HG02642 (cell line): ENCODE measurements around the gene EVL.
"Not testable (repeated sequence)": the region's sequence is repeated elsewhere in the genome, so short reads cannot be mapped to it uniquely, and the experiment has no call there.

Experiments used
- ATAC-seq: cut with Tn5 transposase; IDR thresholded peaks from one replicate; pipeline ENCODE4 v1.9.1; 2021; ENCODE audit warnings: mild to moderate bottlenecking; ENCODE audit not compliant: unreplicated experiment, poor library complexity

Gene EVL, protein sequence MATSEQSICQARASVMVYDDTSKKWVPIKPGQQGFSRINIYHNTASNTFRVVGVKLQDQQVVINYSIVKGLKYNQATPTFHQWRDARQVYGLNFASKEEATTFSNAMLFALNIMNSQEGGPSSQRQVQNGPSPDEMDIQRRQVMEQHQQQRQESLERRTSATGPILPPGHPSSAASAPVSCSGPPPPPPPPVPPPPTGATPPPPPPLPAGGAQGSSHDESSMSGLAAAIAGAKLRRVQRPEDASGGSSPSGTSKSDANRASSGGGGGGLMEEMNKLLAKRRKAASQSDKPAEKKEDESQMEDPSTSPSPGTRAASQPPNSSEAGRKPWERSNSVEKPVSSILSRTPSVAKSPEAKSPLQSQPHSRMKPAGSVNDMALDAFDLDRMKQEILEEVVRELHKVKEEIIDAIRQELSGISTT

DNA sequence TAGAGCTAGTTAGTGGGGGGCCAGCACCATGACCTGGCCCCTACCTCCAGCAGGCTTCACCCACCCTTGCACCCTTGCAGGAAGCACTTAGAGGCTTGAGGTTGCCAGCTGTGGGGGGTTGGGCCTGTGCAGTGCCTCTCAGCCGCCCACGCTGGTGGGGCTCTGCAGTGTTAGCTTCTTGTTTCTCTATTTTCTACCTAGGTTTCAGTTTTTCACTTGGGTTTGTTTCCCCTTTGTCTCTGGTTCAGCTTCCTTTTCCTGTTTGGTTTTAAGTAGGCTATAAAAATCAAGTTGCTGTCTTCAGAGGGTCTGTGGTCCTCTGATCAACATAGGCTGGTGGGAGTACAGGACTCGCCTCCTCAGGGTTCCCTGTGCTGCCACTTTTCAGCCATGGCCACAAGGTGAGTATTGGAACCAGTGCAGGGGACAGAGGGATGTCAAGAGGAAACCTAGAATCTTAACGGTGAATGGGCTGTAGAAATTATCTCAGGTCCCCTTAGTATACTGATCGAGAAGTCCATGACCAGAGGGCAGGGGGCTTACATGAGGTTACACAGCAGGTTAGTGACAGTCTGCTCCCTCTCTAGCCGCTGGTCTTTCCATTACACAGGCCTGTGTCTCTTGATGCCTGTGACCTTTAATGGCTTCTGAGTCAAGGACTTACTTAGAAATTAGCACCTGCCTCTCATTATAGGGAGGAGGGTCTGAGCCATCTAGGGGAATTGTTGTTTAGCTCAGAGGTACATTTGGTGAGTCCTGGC lies at the start of gene EVL:
Gene EVL, plus strand, starts transcription at position 312 of the 761 bp plus-strand sequence. Its CDS starts 79 bp downstream, at position 391.
- ATAC-seq = peak; percentile 52

DNA sequence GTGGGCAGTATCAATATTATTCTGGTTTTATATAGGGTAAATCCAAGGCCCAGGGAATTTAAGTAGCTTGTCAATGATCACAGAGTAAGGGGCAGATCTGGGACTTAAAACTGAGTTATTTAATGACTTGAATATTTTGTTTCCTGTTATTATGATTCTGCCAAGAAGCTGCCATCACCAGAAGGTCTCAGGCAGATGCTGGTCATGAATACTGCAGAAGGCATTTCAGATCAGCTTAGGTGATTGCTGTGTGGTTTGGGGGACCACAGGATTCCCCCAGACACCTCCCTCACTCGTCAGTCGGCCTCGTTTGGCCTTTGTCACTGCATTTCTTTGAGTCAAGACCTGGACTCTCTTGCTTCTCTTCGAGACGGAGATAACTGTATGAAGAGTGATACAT lies 47.7 kb upstream of the EVL start:
- no peak for ATAC-seq

DNA sequence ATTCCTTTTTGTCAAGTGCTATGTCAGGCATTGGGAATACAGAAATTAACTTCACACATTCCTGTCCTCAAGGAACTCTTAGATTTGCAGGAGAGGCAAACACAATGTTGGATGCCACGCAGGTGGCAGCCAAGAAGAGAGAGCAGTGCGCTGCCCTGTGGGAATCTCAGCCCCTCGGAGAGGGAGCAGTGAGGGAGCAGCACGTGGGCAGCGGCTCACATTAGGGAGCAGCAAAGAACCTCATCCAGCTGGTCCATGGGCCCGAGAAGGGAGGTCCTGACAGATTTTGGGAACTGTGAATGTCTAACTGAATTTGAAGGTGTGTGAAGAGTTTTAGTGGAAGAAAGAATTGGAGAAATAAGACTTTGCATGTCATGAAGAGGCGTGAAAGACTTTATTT lies 47.2 kb upstream of the EVL start:
- no peak for ATAC-seq

DNA sequence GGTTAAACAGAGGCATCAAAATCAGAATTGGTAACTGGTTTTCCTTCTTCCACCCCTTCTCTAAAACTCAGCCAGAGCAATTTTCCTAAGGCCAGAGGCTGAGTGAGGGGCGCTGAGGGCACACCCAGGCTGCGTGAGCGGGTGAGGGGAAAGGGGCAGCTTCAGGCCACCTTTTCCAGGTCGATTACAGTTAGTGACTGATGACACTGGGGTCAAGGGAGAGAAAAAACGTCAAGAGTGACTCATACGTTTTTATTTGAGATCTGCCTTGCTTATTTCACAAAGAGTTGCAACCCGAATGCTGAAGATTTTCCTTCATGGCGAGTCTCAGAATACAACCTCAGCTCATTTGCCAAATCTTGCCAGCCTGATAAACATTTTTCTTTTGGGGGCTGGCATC lies 46.7 kb upstream of the EVL start:
- ATAC-seq = no peak

DNA sequence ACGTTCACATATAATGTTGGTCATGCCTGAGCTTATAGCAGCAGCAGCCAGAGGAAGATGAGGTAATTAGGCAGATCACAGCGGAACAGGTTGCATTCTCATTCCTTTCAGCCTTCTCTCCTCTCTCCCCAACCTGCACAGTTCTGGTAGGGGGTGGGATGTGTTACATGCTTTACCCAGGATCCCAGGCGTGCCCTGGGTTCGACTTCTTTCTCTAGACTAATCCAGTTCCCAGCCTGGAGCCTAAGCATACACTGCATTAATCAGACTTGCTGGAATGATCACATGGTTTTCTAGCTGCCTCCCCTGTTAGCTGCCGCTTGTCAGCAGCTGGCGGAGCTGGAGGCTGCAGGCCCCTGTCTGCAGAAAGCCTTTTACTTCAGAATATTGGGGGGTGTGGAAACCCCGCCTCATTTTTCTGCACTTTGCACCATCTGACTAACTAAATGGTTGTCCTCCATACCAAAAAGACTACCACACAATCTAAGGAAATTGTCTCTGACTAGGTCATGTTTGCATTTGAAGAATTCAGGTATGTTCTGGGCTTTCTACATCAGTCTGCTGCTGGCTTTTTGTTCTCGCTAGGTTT lies 46.0 kb upstream of the EVL start:
- no peak for ATAC-seq

DNA sequence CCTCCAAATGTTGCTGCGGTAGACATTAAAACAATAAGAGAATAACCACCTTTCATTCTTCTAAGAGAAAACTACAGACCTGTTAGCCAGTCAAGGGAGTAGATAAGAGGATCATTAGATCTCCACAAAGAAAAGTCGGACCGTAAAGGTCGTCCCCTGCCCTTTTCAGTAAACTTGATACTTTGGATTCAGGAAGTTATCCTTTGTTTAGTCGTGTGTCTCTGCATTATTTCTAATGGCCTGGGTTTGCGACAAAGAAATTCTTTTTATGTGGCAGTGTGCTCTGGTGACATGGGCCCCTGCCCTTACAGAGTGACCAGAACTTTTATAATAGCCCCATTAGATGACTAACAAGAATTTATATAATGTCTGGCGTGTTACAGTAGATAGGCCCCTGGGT lies 44.6 kb upstream of the EVL start:
- ATAC-seq = no peak

DNA sequence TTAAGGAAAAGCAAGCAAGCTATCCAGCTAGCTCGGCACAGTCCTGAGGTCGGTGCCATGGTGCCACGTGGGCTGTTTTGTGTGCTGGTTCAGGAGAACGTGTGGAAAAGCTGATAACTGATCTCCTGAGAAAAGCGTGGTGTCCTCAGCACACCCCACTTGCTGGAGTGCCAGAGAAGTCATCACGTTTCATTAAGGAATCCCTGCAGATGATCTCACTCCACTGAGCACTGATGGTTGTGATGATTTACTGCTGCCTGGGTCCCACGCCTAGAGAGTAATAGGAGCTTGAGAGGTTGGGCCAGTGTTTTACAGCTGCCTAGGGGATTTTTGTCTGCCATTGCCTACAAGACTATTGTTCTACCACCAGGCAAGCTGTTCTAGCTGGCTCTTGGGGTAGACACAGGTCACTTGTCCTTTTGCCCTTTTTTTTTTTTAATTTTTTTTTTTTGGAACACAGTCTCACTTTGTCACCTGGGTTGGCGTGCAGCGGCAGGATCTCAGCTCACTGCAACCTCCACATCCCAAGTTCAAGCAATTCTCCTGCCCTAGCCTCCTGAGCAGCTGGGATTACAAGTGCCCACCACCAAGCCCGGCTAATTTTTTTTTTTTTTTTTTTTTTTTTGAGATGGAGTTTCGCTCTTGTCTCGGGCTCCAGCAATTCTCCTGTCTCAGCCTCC lies 42.3 kb upstream of the EVL start:
- ATAC-seq = no peak

DNA sequence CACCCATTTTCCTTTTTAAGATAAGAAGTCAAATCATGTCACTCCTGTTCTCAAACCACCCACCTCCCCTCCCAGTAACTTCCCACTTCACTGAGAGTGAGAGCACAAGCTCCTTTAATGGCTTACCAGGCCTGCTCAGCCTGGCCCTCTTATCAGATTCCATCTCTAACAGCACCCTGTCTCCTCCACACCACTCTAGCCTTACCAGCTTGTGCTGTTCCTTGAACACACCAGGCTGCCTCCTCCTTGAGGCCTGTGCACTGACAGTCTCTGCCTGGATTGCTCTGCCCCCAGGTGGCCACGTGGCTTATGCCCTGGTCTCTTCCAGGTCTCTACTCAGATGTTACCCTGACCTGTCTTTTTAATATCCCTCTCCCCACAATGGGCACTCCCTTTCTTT lies 40.1 kb upstream of the EVL start:
- peak; percentile 54 for ATAC-seq

DNA sequence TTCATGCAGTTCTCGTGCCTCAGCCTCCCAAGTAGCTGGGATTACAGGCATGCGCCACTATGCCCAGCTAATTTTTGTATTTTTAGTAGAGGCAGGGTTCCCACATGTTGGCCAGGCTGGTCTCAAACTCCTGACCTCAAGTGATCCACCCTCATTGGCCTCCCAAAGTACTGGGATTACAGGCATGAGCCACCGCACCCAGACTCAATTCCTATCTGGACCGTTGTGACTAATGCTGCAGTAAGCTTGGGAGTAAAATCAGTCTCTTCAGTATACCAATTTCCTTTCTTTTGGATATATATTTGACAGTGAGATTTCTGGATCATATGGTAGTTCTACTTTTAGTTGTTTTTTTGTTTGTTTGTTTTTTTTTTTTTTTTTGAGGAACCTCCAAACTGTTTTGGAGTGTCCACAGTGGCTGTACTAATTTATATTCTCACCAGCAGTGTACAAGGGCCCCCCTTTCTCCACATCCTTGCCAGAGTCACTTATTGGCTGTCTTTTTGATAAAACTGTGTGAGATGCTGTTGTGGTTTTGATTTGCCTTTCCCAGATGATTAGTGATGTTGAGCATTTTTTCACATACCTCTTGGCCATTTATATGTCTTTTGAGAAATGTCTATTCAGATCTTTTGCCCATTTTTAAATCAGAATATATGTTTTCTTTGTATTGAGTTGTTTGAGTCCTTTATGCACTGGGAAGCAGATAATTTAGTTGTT lies 37.3 kb upstream of the EVL start:
- ATAC-seq = no peak

DNA sequence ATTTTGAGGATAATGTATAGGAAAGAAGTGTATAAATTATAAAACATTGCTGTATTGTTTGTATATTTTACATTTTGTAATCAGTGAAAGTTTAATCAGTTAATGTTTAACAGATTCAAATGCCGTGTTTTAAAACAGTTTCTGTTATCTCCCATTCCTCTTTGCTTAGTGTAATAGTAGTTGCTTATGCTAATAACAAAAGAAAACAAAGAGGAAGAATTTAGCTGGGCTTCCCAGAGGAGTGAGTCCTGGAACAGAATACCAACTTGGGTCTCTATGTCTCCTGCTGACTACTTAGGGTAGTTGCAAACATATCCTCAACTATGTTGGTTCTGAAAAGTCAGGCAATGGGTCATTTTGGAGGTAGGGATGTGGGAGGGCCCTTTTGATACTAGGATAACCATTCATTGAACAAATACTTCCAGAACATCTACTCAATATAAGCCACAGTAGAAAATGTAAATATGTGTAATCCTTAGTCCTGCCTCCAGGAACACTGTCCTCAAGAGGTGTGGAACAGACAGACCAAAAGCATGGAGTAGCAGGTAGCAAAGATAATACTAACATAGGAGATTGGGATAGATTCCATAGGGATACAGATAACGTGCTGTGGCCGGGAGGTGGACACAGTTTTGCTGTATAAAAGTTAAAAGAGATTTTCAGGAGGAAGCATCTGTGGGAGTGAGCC lies 36.1 kb upstream of the EVL start:
- no peak for ATAC-seq

DNA sequence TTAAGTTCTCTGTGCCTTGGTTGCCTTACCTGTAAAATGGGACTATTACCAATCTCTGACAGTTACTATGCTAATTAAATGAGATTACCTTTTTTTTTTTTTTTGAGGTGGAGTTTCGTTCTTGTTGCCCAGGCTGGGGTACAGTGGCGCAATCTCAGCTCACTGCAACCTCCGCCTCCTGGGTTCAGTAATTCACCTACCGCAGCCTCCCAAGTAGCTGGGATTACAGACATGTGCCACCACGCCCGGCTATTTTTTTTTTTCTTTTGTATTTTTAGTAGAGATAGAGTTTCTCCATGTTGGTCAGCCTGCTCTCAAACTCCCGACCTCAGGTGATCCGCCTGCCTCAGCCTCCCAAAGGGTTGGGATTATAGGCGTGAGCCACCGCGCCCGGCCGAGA lies 35.2 kb upstream of the EVL start:
- ATAC-seq = not testable (repeated sequence)

DNA sequence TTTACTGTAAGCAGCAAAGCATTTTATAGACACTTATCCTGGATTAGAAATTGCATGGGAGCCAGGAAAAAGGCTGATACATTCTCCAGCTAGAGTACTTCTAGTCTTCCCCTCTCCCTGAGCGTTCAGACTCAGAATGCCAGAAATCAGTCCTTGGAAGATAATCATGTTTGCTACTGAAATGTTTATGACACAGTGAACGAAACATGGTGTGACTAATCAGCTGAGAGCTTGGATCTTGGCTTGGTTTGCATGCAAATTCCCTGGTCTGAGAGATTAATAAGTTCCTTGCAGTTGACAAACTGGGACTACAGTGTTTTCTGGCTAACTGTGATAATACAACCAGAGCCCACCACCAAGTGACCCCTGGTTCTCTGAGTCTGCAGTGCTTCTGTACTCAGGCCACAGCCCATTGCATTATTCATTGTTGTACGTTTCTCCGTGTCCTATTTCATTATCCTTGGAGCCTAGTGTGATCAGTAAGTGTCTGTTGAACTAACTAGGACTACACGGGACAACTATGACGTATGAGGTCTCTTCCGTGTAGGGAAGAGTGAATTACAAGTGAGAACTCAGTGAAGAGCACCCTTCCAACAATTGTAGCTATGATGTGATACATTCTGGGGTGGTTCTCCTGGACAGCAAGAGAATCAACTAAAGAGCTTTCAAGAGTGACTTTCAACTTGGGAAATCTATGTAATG lies 34.6 kb upstream of the EVL start:
- no peak for ATAC-seq

DNA sequence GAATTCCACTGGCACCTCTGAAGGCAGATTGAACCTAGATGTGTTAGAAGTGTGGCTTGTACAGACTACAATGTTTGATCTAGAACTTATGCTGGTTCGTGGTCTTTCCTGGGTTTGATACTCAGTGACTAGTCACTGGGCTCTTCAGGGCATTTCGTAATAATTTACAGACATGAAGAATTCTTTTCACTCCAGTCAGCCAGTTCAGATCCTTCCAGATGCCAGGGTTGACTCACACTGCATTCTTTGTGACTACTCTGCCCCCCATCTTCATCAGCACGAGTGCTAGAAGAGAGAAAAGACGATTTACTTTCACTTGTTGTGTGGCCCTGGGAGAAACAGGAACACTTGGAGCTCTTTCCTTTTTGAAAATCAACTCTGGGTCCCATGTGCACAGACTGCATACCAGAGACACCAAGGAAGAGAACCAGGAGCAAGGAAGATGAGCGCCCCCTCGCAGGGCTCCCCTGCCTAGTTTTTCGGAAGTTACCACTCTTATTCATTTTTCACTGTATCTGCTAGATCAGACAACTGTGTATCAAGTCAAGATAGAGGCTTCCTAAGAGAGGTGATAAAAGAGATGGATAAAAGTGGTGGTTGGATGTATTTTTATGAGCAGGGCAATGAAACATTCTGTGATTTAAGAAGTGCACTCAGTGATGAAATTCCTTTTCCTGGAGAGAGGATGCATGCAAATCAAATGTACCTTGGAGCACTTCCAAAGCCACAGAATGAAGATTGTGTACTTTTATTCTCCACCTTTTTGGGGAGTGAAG lies 33.5 kb upstream of the EVL start:
- ATAC-seq = no peak

DNA sequence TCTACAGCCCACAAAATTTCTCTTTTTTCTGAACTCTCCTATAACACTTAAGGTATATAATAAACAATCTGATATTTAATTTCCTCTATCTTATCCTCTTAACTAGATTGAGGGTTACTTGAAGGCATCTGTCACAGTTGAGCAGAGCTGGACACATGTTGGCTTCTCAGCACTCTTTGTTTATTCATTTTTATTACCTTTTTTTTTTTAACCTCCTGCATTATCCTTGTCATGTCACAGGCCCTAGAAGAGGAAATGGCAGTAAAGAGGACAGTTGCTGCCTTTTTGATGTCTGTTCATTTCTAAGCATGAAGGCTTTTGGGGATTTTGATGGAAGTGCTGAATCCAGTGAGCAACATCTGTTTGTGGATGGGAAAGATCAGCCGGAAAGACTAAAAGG lies 32.5 kb upstream of the EVL start:
- no peak for ATAC-seq

DNA sequence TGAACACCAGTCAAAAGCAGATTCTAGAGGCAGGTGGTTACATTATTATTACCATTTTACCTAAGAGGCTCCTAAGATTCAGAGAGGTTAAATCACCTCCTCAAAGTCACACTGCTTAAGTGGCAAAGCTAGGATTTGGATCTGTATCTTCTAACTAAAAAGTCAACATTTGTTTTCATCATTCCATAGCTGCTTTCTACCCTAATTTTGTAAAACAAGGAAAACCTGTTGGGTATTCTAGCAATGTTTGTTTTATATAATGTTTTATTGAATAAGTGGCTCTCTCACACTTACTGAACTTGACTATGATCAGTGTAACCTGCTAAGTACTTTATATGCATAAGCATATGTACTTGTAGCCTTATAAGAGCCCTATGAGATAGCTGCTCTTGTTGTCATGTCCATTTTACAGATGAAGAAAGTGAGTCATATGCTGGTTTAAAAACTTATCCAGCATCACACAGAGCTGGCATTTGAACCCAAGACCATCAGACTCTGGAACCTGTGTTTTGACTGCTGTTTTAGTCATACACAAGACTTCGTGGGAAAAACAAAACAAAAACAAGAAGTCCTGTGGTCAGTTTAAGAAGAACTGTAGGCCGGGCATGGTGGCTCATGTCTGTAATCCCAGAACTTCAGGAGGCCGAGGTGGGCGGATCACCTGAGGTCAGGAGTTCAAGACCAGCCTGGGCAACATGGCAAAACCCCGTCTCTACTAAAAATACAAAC lies 31.7 kb upstream of the EVL start:
- ATAC-seq = no peak

DNA sequence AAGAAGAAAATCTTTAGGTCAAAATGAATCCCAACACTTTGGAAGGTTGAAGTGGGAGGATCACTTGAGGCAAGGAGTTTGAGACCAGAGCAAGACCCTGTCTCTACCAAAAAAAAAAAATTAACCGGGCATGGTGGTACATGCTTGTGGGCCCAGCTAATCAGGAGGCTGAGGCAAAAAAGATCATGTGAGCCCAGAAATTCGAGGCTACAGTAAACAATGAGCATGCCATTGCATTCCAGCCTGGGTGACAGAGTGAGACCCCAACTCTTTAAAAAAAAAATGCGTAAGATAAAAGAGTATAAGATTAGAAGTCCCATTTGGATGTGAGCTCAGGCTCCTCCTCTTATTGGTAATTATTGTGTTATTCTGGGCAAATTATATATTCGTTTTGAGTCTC lies 30.8 kb upstream of the EVL start:
- ATAC-seq = no peak

DNA sequence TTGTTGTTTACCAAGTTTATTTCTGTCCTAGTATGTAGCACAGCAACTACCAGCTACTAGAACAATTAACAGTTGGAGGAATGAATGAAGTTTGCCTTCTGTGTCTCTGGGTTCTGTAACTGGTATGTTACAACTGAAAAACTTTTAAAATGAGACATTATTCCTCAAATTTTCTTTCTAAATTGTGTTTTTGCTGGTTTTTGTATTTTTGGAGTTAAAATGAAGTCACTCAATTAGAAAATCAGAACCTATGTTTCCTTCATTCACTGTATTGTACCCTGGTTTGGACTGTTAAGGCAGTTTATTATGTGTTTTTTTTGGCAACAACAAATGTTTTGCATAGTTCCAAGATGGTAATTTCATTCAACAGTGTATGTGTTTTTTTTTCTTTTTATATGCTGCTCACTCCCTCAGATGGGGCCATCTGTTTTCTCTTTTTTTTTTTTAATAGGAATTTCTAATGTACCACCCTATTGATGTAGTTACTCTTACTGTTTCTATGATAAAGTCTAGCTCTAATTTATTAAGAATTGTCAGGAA lies 30.2 kb upstream of the EVL start:
- no peak for ATAC-seq
